GM18873 (cell line): Measurements from ENCODE around the gene ANO10.
A peak's percentile ranks its signal among the peaks of the same experiment; 100 is the strongest.
"Not testable (repeated sequence)": the region's sequence is repeated elsewhere in the genome, so short reads cannot be mapped to it uniquely, and the experiment has no call there.

Experiments
- ATAC-seq: cut with Tn5 transposase; IDR thresholded peaks from one replicate; pipeline ENCODE4 v1.9.1; 2021; ENCODE audit warnings: mild to moderate bottlenecking, moderate library complexity, moderate number of reproducible peaks; ENCODE audit not compliant: unreplicated experiment, low FRiP score

ANO10 gene

GRCh38 chr3:43629741-43630140 is 7.9 kb upstream of the ANO10 start:
- ATAC-seq: peak; percentile 13

GRCh38 chr3:43629257-43629656 is 7.4 kb upstream of the ANO10 start:
- peak; percentile 57 for ATAC-seq

GRCh38 chr3:43627360-43627759 is 5.5 kb upstream of the ANO10 start:
- ATAC-seq: no peak

- no peak for ATAC-seq
Measured at GRCh38 chr3:43624619-43625305, 3.0 kb upstream of the ANO10 start.

- ATAC-seq: no peak
Measured at GRCh38 chr3:43620831-43621655, 768 bp downstream of the ANO10 start.

GRCh38 chr3:43619588-43619987 is 2.2 kb downstream of the ANO10 start:
- no peak for ATAC-seq

- ATAC-seq: no peak
Measured at GRCh38 chr3:43618142-43618541, 3.7 kb downstream of the ANO10 start.

GRCh38 chr3:43616034-43616433 is 5.8 kb downstream of the ANO10 start:
- no peak for ATAC-seq

GRCh38 chr3:43615133-43615532 is 6.7 kb downstream of the ANO10 start:
- ATAC-seq: no peak

- no peak for ATAC-seq
Measured at GRCh38 chr3:43613976-43614375, 7.8 kb downstream of the ANO10 start.

GRCh38 chr3:43612419-43612818 is 9.4 kb downstream of the ANO10 start:
- ATAC-seq: no peak

- ATAC-seq: no peak
Measured at GRCh38 chr3:43609406-43609805, 12.4 kb downstream of the ANO10 start.

GRCh38 chr3:43608751-43609150 is 13.1 kb downstream of the ANO10 start:
- no peak for ATAC-seq

GRCh38 chr3:43606284-43606683 is 15.5 kb downstream of the ANO10 start:
- ATAC-seq: no peak

GRCh38 chr3:43599959-43600358 is 21.9 kb downstream of the ANO10 start:
- ATAC-seq: not testable (repeated sequence)

- ATAC-seq: no peak
Measured at GRCh38 chr3:43597961-43598360, 23.9 kb downstream of the ANO10 start.

GRCh38 chr3:43596178-43596577 is 25.6 kb downstream of the ANO10 start:
- not testable (repeated sequence) for ATAC-seq

GRCh38 chr3:43595280-43595679 is 26.5 kb downstream of the ANO10 start:
- not testable (repeated sequence) for ATAC-seq

- not testable (repeated sequence) for ATAC-seq
Measured at GRCh38 chr3:43593588-43593987, 28.2 kb downstream of the ANO10 start.

GRCh38 chr3:43591866-43592265 is 29.9 kb downstream of the ANO10 start:
- not testable (repeated sequence) for ATAC-seq

- ATAC-seq: no peak
Measured at GRCh38 chr3:43587303-43587702, 34.5 kb downstream of the ANO10 start.
